ENCODE data around the gene CEP170. TPM values are rescaled to one million over a fixed set of nuclear protein-coding genes. Genes with fewer than 3 reads are reported as not detected.

Gene CEP170
- total RNA-seq, 1 experiment from 2014 or later, result 55.2 TPM

DNA sequence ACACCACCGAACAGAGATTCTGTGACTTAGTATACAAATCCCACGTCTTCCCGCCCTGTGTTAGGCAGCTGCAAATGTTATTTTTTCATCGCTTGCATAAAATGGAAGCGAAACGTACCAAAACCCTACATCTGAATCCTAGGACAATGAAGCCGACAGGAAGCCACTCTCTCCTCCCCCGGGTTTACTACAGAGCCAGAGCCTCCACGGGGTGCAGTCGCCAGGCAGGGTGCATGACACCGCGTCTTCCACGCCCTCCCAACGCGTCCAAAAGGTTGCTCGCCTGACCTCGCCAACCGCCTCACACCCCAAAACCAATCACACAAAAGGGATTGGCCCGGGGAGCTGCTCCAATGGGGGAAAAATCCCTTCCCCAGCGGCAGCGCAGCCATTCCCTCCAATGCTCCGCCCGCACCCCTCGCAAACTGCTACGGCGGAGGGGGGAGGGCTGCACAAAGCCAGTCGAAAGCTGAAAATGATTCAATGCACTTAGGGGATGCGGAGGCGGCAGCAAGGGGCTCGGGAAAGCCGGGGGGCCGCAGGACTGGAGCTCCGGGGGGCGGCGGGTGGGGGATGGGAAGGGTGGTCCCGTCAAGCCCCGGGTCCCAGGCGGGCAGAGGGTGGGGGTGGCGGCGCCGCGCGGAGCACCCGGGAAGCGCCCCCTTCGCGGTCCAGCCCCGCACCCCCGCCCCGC is 701 bp downstream of the CEP170 start:
- Histone ChIP-seq H2AFZ (ENCODE audit: low read depth, low read length, poor library complexity, severe bottlenecking) (peak overlapping the region; percentile 40), H3K4me3 (replicated peaks in 1 of 2; ENCODE audit: low read depth in 1 of 2, low read length in 2 of 2) (peak overlapping the region; percentile 80 to 94), H3K79me2 (ENCODE audit: insufficient read depth, low read length) (peaks cover 82% of the 10 kb centered on the region), H3K4me2 (ENCODE audit: low read length) (peak overlapping the region; percentile 82), H3K27ac (ENCODE audit: low read depth, low read length) (peak overlapping the region; percentile 91), H3K9ac (ENCODE audit: low read length) (peak overlapping the region; percentile 83), H3K27me3 (ENCODE audit: insufficient read depth, low read length) (no peaks in the 10 kb centered on the region), H3K4me1 (ENCODE audit: control insufficient read depth in 1 of 2, insufficient read depth in 2 of 2, low read length in 2 of 2) (peaks cover 17 to 31% of the 10 kb centered on the region in 2 experiments), H3K36me3 (ENCODE audit: control insufficient read depth in 1 of 2, insufficient read depth in 2 of 2, low read length in 2 of 2) (no peaks in the 10 kb centered on the region), H3K9me2 (ENCODE audit: insufficient read depth) (no peaks in the 10 kb centered on the region), H3K9me3 (ENCODE audit: control insufficient read depth in 1 of 2, insufficient read depth in 1 of 2, low read depth in 1 of 2, low read length in 2 of 2) (no peaks in the 10 kb centered on the region), H4K20me1 (ENCODE audit: insufficient read depth) (no peaks in the 10 kb centered on the region; the same call in 1 of the 2 replicates)
- ChIA-PET RAD21 (ENCODE audit: low non-redundant PET in 1 of 2, low total read pairs in 2 of 2, uncharacterized antibody in 2 of 2, unreplicated experiment in 2 of 2) (interaction anchor here in 1 of 2 experiments (1.1 kb wide), 1 partner anchor 30 kb away, joined by 3 read pairs; no protein-coding TSS in a partner anchor), POLR2A (interaction anchor here (1.5 to 3.0 kb wide), 2 partner anchors 8 to 12 kb away, joined by 4 to 23 read pairs; no protein-coding TSS in a partner anchor), CTCF (no interaction called here)
- intact Hi-C loops (cut with micrococcal nuclease), result loop anchor here (2.0 kb wide), 1 partner anchor 14 kb away; no protein-coding TSS in a partner anchor
- DNase-seq (ENCODE audit: low read depth, low spot score) (no peak), ATAC-seq (peak; percentile 15)
- no TSS peak for BruUV-seq (replicated peaks)
- TF ChIP-seq, protein P1, sequence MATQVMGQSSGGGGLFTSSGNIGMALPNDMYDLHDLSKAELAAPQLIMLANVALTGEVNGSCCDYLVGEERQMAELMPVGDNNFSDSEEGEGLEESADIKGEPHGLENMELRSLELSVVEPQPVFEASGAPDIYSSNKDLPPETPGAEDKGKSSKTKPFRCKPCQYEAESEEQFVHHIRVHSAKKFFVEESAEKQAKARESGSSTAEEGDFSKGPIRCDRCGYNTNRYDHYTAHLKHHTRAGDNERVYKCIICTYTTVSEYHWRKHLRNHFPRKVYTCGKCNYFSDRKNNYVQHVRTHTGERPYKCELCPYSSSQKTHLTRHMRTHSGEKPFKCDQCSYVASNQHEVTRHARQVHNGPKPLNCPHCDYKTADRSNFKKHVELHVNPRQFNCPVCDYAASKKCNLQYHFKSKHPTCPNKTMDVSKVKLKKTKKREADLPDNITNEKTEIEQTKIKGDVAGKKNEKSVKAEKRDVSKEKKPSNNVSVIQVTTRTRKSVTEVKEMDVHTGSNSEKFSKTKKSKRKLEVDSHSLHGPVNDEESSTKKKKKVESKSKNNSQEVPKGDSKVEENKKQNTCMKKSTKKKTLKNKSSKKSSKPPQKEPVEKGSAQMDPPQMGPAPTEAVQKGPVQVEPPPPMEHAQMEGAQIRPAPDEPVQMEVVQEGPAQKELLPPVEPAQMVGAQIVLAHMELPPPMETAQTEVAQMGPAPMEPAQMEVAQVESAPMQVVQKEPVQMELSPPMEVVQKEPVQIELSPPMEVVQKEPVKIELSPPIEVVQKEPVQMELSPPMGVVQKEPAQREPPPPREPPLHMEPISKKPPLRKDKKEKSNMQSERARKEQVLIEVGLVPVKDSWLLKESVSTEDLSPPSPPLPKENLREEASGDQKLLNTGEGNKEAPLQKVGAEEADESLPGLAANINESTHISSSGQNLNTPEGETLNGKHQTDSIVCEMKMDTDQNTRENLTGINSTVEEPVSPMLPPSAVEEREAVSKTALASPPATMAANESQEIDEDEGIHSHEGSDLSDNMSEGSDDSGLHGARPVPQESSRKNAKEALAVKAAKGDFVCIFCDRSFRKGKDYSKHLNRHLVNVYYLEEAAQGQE (IDR thresholded peaks at IDR 0.05; ENCODE audit: low read depth), result no peak
- TF ChIP-seq CBX3 (IDR thresholded peaks at IDR 0.05; ENCODE audit: low read depth) (no peak), EGR1 (IDR thresholded peaks at IDR 0.05; ENCODE audit: low read depth) (peak; percentile 12; the same call in 1 of the 2 replicates), RAD21 (IDR thresholded peaks at IDR 0.05; ENCODE audit: low read depth) (no peak)
- TF ChIP-seq, protein P2, sequence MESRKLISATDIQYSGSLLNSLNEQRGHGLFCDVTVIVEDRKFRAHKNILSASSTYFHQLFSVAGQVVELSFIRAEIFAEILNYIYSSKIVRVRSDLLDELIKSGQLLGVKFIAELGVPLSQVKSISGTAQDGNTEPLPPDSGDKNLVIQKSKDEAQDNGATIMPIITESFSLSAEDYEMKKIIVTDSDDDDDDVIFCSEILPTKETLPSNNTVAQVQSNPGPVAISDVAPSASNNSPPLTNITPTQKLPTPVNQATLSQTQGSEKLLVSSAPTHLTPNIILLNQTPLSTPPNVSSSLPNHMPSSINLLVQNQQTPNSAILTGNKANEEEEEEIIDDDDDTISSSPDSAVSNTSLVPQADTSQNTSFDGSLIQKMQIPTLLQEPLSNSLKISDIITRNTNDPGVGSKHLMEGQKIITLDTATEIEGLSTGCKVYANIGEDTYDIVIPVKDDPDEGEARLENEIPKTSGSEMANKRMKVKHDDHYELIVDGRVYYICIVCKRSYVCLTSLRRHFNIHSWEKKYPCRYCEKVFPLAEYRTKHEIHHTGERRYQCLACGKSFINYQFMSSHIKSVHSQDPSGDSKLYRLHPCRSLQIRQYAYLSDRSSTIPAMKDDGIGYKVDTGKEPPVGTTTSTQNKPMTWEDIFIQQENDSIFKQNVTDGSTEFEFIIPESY (IDR thresholded peaks at IDR 0.05; ENCODE audit: extremely low read depth, insufficient replicate concordance, low read length), result no peak
- TF ChIP-seq, protein P3, sequence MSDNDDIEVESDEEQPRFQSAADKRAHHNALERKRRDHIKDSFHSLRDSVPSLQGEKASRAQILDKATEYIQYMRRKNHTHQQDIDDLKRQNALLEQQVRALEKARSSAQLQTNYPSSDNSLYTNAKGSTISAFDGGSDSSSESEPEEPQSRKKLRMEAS (IDR thresholded peaks at IDR 0.05), result peak; percentile 26; the same call in 1 of the 2 replicates
